HCT116 (cell line): ENCODE data around the gene FITM1. TPM values are rescaled to one million over a fixed set of nuclear protein-coding genes. Genes with fewer than 3 reads are reported as not detected.

Experiments used
- ATAC-seq: fragments of 200-7000 bp; cut with Tn5 transposase; 2 replicates; pipeline ENCODE4 v1.9.1; 2020; ENCODE audit warnings: mild to moderate bottlenecking, moderate library complexity
- BruUV-seq: library from RNA; stranded (reverse); fragments of 400-500 nt; replicated peaks from 2 replicates; lab custom pipeline; 2021; lab: Mats Ljungman, UMichigan
- CTCF ChIA-PET: fragments of 300-600 bp; sonication (Branson Sonifier 250); formaldehyde crosslinking; loops from one replicate; lab custom pipeline; 2021; ENCODE audit warnings: antibody characterized with exemption; lab: Charles Lee
- POLR2A ChIA-PET: fragments of 300-600, 350-600 bp; sonication (Branson Sonifier 250); formaldehyde crosslinking; loops from one replicate; lab custom pipeline; 2021; ENCODE audit warnings: antibody characterized with exemption; lab: Charles Lee
- RAD21 ChIA-PET, 2 experiments: fragments of 300-600 bp; sonication (Branson Sonifier 250); formaldehyde crosslinking; loops; one replicate each; lab custom pipeline; 2023; ENCODE audit warnings: low total read pairs in 2 of 2; ENCODE audit not compliant: uncharacterized antibody in 2 of 2, unreplicated experiment in 2 of 2, low non-redundant PET in 1 of 2; lab: Charles Lee
- DNase-seq: peaks from one replicate; pipeline ENCODE4 v3.0.0-alpha.2; 2010; ENCODE audit warnings: low read depth, low spot score
- H2AFZ ChIP-seq: fragments of 200-600 bp; shearing (Covaris generic), sonication (generic); 2 replicates; pipeline ENCODE4 v1.6.1; 2017; ENCODE audit warnings: low read depth, mixed run types, mixed read lengths, antibody characterized with exemption, low read length; ENCODE audit not compliant: poor library complexity, severe bottlenecking
- H3K27ac ChIP-seq: 2 replicates; pipeline ENCODE4 v1.5.1; 2012; ENCODE audit warnings: low read depth, low read length
- H3K27me3 ChIP-seq: fragments of 200-600 bp; sonication (generic); 2 replicates; pipeline ENCODE4 v1.6.1; 2016; ENCODE audit warnings: mixed run types, low read length, mixed read lengths; ENCODE audit not compliant: insufficient read depth
- H3K36me3 ChIP-seq, 2 experiments: fragments of 200-500 bp in 1 of 2; fragments of 200-600 bp in 1 of 2; sonication (Bioruptor generic) in 1 of 2; sonication (generic) in 1 of 2; 2 replicates each; pipeline versions ENCODE4 v1.5.1 to v1.6.1; 2014 to 2016; ENCODE audit warnings: low read length in 2 of 2, inconsistent platforms in 1 of 2, mixed read lengths in 1 of 2, mixed run types in 1 of 2; ENCODE audit not compliant: insufficient read depth in 2 of 2, control insufficient read depth in 1 of 2
- H3K4me1 ChIP-seq, 2 experiments: fragments of 200-600 bp in 1 of 2; sonication (generic) in 1 of 2; 2 replicates each; pipeline versions ENCODE4 v1.5.1 to v1.6.1; 2012 to 2017; ENCODE audit warnings: low read length in 2 of 2, inconsistent platforms in 1 of 2, mild to moderate bottlenecking in 1 of 2, mixed read lengths in 1 of 2, mixed run types in 1 of 2, moderate library complexity in 1 of 2; ENCODE audit not compliant: insufficient read depth in 2 of 2, control insufficient read depth in 1 of 2
- H3K4me2 ChIP-seq: fragments of 200-600 bp; sonication (generic); 2 replicates; pipeline ENCODE4 v1.6.1; 2017; ENCODE audit warnings: mixed run types, low read length, mixed read lengths
- H3K4me3 ChIP-seq, 2 experiments: fragments of 200-600 bp in 1 of 2; sonication (generic) in 1 of 2; replicated peaks in 1 of 2; 2 replicates each; pipeline ENCODE4 v1.5.1; 2011 to 2016; ENCODE audit warnings: low read length in 2 of 2, control low read depth in 1 of 2, low read depth in 1 of 2, mild to moderate bottlenecking in 1 of 2, mixed read lengths in 1 of 2, mixed run types in 1 of 2
- H3K79me2 ChIP-seq: fragments of 200-600 bp; sonication (generic); 2 replicates; pipeline ENCODE4 v1.6.1; 2017; ENCODE audit warnings: mild to moderate bottlenecking, mixed run types, low read length, moderate library complexity, mixed read lengths; ENCODE audit not compliant: insufficient read depth
- H3K9ac ChIP-seq: fragments of 200-600 bp; sonication (generic); 2 replicates; pipeline ENCODE4 v1.6.1; 2016; ENCODE audit warnings: low read length, mixed read lengths
- H3K9me2 ChIP-seq: fragments of 200-600 bp; sonication (generic), shearing (Covaris generic); 2 replicates; pipeline ENCODE4 v1.6.1; 2017; ENCODE audit warnings: mixed run types, mild to moderate bottlenecking, moderate library complexity; ENCODE audit not compliant: insufficient read depth
- H3K9me3 ChIP-seq, 2 experiments: fragments of 200-500 bp in 1 of 2; fragments of 200-600 bp in 1 of 2; sonication (Bioruptor generic) in 1 of 2; sonication (generic) in 1 of 2; 2 replicates each; pipeline ENCODE4 v1.6.1; 2014 to 2017; ENCODE audit warnings: low read length in 2 of 2, mixed read lengths in 2 of 2, inconsistent platforms in 1 of 2, low read depth in 1 of 2, mild to moderate bottlenecking in 1 of 2, mixed run types in 1 of 2, moderate library complexity in 1 of 2; ENCODE audit not compliant: control insufficient read depth in 1 of 2, insufficient read depth in 1 of 2
- H4K20me1 ChIP-seq: fragments of 200-600 bp; sonication (generic), shearing (Covaris generic); 2 replicates; pipeline ENCODE4 v1.6.1; 2017; ENCODE audit warnings: mixed run types, mild to moderate bottlenecking, moderate library complexity; ENCODE audit not compliant: insufficient read depth
- CBX3 ChIP-seq: IDR thresholded peaks from 2 replicates; pipeline ENCODE4 v1.6.1; 2012; ENCODE audit warnings: low read depth
- CEBPB ChIP-seq: IDR thresholded peaks from 2 replicates; pipeline ENCODE4 v1.6.1; 2012; ENCODE audit warnings: low read depth
- CTCF ChIP-seq, 3 experiments: fragments of 200-600 bp in 1 of 3; sonication (generic) in 1 of 3; IDR thresholded peaks in 2 of 3; conservative IDR thresholded peaks in 1 of 3; 2 replicates each; pipeline ENCODE4 v1.5.1; 2012 to 2017; ENCODE audit warnings: low read depth in 2 of 3, low read length in 2 of 3, antibody characterized with exemption in 1 of 3, borderline replicate concordance in 1 of 3, control low read depth in 1 of 3, mild to moderate bottlenecking in 1 of 3, mixed read lengths in 1 of 3, mixed run types in 1 of 3, moderate library complexity in 1 of 3; ENCODE audit not compliant: insufficient read depth in 1 of 3
- ELF1 ChIP-seq: IDR thresholded peaks from 2 replicates; pipeline ENCODE4 v1.6.1; 2012; ENCODE audit warnings: low read depth, borderline replicate concordance
- EZH2 ChIP-seq: fragments of 200-600 bp; sonication (generic); IDR thresholded peaks from 2 replicates; pipeline ENCODE4 v1.6.1; 2017; ENCODE audit warnings: antibody characterized with exemption, mixed run types
- SRF ChIP-seq: IDR thresholded peaks from 2 replicates; pipeline ENCODE4 v1.6.1; 2012; ENCODE audit warnings: low read depth
- ZNF274 ChIP-seq: fragments of 200-500 bp; sonication (Bioruptor generic); IDR thresholded peaks from 2 replicates; pipeline ENCODE4 v1.6.1; 2014; ENCODE audit warnings: mild to moderate bottlenecking, low read depth, low read length, inconsistent platforms
- intact Hi-C: fragments of 100-400 bp; cut with micrococcal nuclease; formaldehyde crosslinking; loops from 2 replicates; pipeline ENCODE4 v1.10.0; 2022
- total RNA-seq: library from RNA; stranded (reverse); gene quantifications from one replicate; pipeline ENCODE4 v1.2.1, GENCODE V29; 2021; ENCODE audit not compliant: unreplicated experiment
- TF ChIP-seq, protein P1 (sequence below): IDR thresholded peaks from 2 replicates; pipeline ENCODE4 v1.6.1; 2012
- TF ChIP-seq, protein P2 (sequence below): IDR thresholded peaks from 2 replicates; pipeline ENCODE4 v1.6.1; 2012; ENCODE audit warnings: low read depth

Gene FITM1
- total RNA-seq, 1 experiment from 2014 or later: 0.81 TPM

GRCh38 chr14:24150993-24151392, 20.5 kb downstream of the FITM1 start:
- ChIA-PET POLR2A (interaction anchor here (1.8 kb wide), 1 partner anchor 10 kb away, joined by 4 read pairs; the partner anchor contains the start of gene EMC9), RAD21 (no interaction called here), CTCF (no interaction called here)
- Histone ChIP-seq H3K9ac (no peak overlapping the region), H3K36me3 (peaks cover 36 to 47% of the 10 kb centered on the region in 2 experiments), H4K20me1 (no peaks in the 10 kb centered on the region), H3K9me3 (no peaks in the 10 kb centered on the region), H3K79me2 (peaks cover 39% of the 10 kb centered on the region), H3K27me3 (no peaks in the 10 kb centered on the region), H3K4me3 (no peak overlapping the region), H3K27ac (no peak overlapping the region), H3K9me2 (no peaks in the 10 kb centered on the region), H2AFZ (no peak overlapping the region), H3K4me1 (peaks cover 5 to 7% of the 10 kb centered on the region in 2 experiments), H3K4me2 (no peak overlapping the region)
- DNase-seq: no peak
- intact Hi-C loops: no loop called here
- TF ChIP-seq ELF1: no peak
- TF ChIP-seq CBX3: no peak
- no peak for TF ChIP-seq CTCF (IDR thresholded peaks at IDR 0.05 in 2 of 3, conservative IDR thresholded peaks at IDR 0.05 in 1 of 3; ENCODE audit: borderline replicate concordance in 1 of 3, insufficient read depth in 1 of 3, low read depth in 2 of 3, low read length in 2 of 3)
- TF ChIP-seq SRF: no peak
- TF ChIP-seq, protein P1, sequence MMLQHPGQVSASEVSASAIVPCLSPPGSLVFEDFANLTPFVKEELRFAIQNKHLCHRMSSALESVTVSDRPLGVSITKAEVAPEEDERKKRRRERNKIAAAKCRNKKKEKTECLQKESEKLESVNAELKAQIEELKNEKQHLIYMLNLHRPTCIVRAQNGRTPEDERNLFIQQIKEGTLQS: no peak
- TF ChIP-seq ZNF274: no peak
- TF ChIP-seq CEBPB: no peak
- no peak for TF ChIP-seq EZH2
- TF ChIP-seq, protein P2, sequence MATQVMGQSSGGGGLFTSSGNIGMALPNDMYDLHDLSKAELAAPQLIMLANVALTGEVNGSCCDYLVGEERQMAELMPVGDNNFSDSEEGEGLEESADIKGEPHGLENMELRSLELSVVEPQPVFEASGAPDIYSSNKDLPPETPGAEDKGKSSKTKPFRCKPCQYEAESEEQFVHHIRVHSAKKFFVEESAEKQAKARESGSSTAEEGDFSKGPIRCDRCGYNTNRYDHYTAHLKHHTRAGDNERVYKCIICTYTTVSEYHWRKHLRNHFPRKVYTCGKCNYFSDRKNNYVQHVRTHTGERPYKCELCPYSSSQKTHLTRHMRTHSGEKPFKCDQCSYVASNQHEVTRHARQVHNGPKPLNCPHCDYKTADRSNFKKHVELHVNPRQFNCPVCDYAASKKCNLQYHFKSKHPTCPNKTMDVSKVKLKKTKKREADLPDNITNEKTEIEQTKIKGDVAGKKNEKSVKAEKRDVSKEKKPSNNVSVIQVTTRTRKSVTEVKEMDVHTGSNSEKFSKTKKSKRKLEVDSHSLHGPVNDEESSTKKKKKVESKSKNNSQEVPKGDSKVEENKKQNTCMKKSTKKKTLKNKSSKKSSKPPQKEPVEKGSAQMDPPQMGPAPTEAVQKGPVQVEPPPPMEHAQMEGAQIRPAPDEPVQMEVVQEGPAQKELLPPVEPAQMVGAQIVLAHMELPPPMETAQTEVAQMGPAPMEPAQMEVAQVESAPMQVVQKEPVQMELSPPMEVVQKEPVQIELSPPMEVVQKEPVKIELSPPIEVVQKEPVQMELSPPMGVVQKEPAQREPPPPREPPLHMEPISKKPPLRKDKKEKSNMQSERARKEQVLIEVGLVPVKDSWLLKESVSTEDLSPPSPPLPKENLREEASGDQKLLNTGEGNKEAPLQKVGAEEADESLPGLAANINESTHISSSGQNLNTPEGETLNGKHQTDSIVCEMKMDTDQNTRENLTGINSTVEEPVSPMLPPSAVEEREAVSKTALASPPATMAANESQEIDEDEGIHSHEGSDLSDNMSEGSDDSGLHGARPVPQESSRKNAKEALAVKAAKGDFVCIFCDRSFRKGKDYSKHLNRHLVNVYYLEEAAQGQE: no peak
- ATAC-seq: no peak
- BruUV-seq: no TSS peak
